NCI-H460 (cell line): ENCODE measurements around the gene OR4K14. TPM values are rescaled to one million over a fixed set of nuclear protein-coding genes. Genes with fewer than 3 reads are reported as not detected.
"Not testable (repeated sequence)": the region's sequence is repeated elsewhere in the genome, so short reads cannot be mapped to it uniquely, and the experiment has no call there.

Source experiments
- DNase-seq: peaks from one replicate; pipeline ENCODE4 v3.0.0-alpha.2; 2016; ENCODE audit warnings: low read depth; ENCODE audit errors: extremely low read depth
- polyA plus RNA-seq: library from polyadenylated mRNA; depleted of rRNA; stranded (reverse); fragments of >200 nt; gene quantifications from 2 replicates; pipeline ENCODE4 v1.2.3, GENCODE V29; 2014; cell fraction: nucleus; rRNA removed
- total RNA-seq: library from RNA; depleted of rRNA; stranded (reverse); fragments of >200 nt; shearing (Covaris generic); gene quantifications from 2 replicates; pipeline ENCODE4 v1.2.3, GENCODE V29; 2014; rRNA removed

Gene OR4K14
- total RNA-seq, result not detected in 2 replicates
- polyA plus RNA-seq, result not detected in 2 replicates

GRCh38 chr14:20019257-20019865 is at the start of gene OR4K14:
Gene OR4K14 (minus strand): TSS chr14:20019307. CDS start chr14:20015193, 4,114 bp downstream.
- no peak for DNase-seq

- DNase-seq, result no peak
Measured at GRCh38 chr14:20059745-20060144, 40.6 kb upstream of the OR4K14 start, which contains the start of gene OR4L1. Gene OR4L1 (plus strand): TSS chr14:20060045. CDS start chr14:20060045, 0 bp downstream.

GRCh38 chr14:20048202-20048601 is 29.1 kb upstream of the OR4K14 start:
- no peak for DNase-seq

- DNase-seq, result no peak
Measured at GRCh38 chr14:20044243-20044642, 25.1 kb upstream of the OR4K14 start.

GRCh38 chr14:20035938-20036337 is 16.8 kb upstream of the OR4K14 start, which contains the start of gene OR4K13:
Gene OR4K13 (minus strand): TSS chr14:20036038. CDS start chr14:20034758, 1,280 bp downstream.
- no peak for DNase-seq

- no peak for DNase-seq
Measured at GRCh38 chr14:20035449-20035848, 16.3 kb upstream of the OR4K14 start.

- no peak for DNase-seq
Measured at GRCh38 chr14:20031058-20031457, 12.0 kb upstream of the OR4K14 start.

GRCh38 chr14:20008156-20008555 is 11.0 kb downstream of the OR4K14 start:
- DNase-seq, result no peak

- DNase-seq, result no peak
Measured at GRCh38 chr14:20002319-20002718, 16.8 kb downstream of the OR4K14 start.

- no peak for DNase-seq
Measured at GRCh38 chr14:20001863-20002262, 17.2 kb downstream of the OR4K14 start, which contains the start of gene OR4Q2. Gene OR4Q2 (plus strand): TSS chr14:20002163.

- no peak for DNase-seq
Measured at GRCh38 chr14:19993438-19993837, 25.7 kb downstream of the OR4K14 start.

GRCh38 chr14:19975291-19975690 is 43.8 kb downstream of the OR4K14 start, which contains the start of gene OR4K15:
Gene OR4K15 (plus strand): TSS chr14:19975591. CDS start chr14:19975591, 0 bp downstream.
- no peak for DNase-seq

GRCh38 chr14:19974844-19975243 is 44.3 kb downstream of the OR4K14 start:
- DNase-seq, result no peak

- not testable (repeated sequence) for DNase-seq
Measured at GRCh38 chr14:19969735-19970134, 49.4 kb downstream of the OR4K14 start.

Other genes with a start within 250 kb of the OR4K14 start
- gene OR4M1, start 245.8 kb downstream of the OR4K14 start, total RNA-seq, result not detected in 2 replicates
- not detected in 2 replicates for gene OR4N2, start 215.5 kb downstream of the OR4K14 start, total RNA-seq
- gene OR4K2, start 144.2 kb downstream of the OR4K14 start, total RNA-seq, result not detected in 2 replicates
- not detected in 2 replicates for gene OR4K5, start 98.7 kb downstream of the OR4K14 start, total RNA-seq
- not detected in 2 replicates for gene OR4K1, start 88.4 kb downstream of the OR4K14 start, total RNA-seq
- not detected in 2 replicates for gene OR4K15, start 43.7 kb downstream of the OR4K14 start, total RNA-seq
- gene OR4Q2, start 17.1 kb downstream of the OR4K14 start, total RNA-seq, result not detected in 2 replicates
- gene OR4K13, start 16.7 kb upstream of the OR4K14 start, total RNA-seq, result 0.02 TPM in 1 of 2 replicates, not detected in the other
- not detected in 2 replicates for gene OR4L1, start 40.7 kb upstream of the OR4K14 start, total RNA-seq
- not detected in 2 replicates for gene OR4K17, start 91.4 kb upstream of the OR4K14 start, total RNA-seq
- gene OR4N5, start 119.5 kb upstream of the OR4K14 start, total RNA-seq, result not detected in 2 replicates
- not detected in 2 replicates for gene OR11G2, start 171.6 kb upstream of the OR4K14 start, total RNA-seq
- gene OR11H6, start 204.4 kb upstream of the OR4K14 start, total RNA-seq, result not detected in 2 replicates
- gene OR11H7, start 209.7 kb upstream of the OR4K14 start, total RNA-seq, result not detected in 2 replicates
- not detected in 2 replicates for gene OR11H4, start 220.0 kb upstream of the OR4K14 start, total RNA-seq